Inflammatory macrophage treated with lipopolysaccharide for 4 hours (primary cell): ENCODE measurements around the gene ABLIM2.

Experiments
- DNase-seq: peaks from one replicate; pipeline ENCODE4 v3.0.0-alpha.2; 2020

Gene ABLIM2

DNA sequence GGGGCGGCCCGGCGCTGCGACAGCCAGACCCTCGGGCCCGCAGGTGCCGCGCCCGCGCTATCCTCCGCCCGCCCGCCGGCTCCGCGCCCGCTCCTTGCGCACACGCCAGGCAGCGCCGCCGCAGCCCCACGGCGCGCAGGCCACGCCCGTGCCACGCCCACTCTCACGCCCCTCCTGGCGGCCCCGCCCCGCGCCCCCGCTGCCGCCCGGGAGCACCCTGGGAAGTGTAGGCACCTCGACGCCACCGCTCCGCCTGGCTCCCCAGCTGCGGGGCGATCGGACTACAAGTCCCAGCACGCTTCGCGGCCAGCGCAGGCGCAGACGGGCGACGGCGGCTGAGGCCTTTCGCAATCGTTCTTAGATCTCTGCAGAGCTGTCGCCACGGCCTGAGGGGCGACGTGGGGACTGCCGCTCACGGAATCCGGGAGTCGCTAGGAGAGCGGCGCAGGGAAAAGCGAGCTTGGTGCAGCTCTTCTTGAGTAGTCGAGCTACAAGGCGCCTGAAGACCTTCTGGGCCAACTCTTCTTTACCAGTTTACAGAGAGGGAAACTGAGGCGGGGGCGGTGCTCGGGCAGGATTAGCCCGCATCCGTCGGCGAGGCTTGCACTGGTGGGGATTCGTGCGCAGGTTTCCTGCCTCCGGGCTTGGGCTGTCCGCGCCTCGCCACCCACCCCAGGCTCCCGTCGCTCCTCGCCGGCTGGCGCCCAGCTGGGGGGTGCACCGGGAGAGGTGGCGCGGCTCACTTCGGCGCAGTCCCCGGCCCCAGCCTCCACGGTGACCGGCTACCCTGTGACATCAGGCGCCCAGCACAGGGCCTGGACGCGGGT is at the start of gene ABLIM2:
ABLIM2 (minus strand) TSS at position 104 of the 827 bp plus-strand sequence. CDS start 124 bp downstream, outside the sequence.
- DNase-seq: peak; percentile 98

- peak; percentile 92 for DNase-seq
These were observed 48.7 kb upstream of the ABLIM2 start for GRCh38 chr4:8207314-8207713.

GRCh38 chr4:8205749-8206611 is 47.4 kb upstream of the ABLIM2 start:
- no peak for DNase-seq

GRCh38 chr4:8205241-8205707 is 46.7 kb upstream of the ABLIM2 start:
- peak; percentile 76 for DNase-seq

- no peak for DNase-seq
These were observed 46.1 kb upstream of the ABLIM2 start for GRCh38 chr4:8204576-8205227.

GRCh38 chr4:8203817-8204216 is 45.2 kb upstream of the ABLIM2 start:
- DNase-seq: no peak

DNA sequence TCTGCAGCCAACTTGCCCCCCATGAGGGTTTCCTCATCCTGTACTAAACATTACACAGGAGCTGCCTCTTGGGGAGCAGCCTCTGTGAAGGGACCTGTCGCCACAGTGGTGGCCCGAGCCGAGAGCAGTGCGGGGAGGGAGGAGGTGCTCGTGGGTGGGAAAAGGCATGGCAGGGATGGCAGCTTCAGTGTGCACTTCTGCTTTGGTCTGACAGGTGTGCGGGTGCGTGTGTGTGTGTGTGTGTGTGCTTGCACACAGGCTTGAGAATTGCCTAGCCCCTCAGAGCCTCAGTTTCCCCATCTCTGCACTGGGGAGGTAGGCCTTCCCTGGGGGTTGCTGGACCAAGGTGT is 44.4 kb upstream of the ABLIM2 start:
- no peak for DNase-seq

- DNase-seq: peak; percentile 54
These were observed 43.8 kb upstream of the ABLIM2 start for GRCh38 chr4:8202108-8203051.

DNA sequence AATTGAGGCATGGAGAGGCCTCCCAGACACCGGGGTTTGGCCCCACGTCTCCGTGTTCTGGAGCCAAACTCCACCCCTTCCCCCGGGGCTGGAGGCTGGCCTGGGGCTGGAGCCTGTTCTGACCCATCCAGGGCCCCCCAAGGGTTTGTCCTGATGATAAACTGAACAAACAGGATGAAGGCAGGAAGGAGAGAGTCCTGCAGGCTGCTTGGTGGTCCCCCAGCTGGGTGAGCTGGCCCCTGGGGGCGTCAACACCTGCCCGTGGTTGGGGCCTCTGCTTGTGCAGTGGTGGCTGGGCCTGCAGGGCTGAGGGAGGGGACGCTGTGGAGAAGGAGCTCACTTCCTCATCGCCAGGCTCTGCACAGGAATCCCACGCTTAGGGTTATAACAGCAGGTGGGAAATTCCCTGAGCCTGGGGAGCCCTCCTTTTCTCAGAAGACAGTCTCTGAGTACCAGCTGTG is 42.7 kb upstream of the ABLIM2 start:
- DNase-seq: peak; percentile 62

DNA sequence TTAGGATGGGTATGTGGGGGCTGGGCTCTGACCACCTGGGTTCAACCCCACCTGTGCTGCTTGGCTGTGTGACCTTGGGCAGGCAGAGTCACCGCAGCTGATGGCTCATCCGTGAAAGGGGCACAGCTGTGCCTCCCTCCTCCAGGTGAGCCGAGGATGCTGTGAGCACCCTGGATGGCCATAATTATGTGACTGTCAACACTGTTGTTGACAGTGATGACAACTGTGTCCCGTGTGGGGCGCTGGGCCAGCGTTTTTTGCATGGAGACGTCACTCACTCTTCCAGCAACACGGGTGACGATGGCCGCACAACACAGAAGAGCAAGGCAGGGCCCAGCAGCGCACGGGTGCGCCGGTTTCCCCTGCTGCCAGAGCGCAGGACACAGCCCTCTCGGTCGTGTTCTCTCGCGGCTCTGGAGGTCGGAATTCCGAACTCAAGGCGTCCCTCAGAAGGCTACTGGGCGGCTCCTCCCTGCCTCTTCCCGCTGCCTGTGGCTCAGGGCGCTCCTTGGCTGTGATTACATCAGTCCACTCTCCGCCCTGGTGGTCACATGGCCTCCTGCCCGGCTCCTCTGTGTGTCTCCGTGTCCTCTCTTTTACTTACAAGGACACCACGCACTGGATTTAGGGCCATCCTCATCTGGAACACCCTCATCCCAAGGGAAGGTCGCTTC is 41.8 kb upstream of the ABLIM2 start:
- DNase-seq: peak; percentile 82

DNA sequence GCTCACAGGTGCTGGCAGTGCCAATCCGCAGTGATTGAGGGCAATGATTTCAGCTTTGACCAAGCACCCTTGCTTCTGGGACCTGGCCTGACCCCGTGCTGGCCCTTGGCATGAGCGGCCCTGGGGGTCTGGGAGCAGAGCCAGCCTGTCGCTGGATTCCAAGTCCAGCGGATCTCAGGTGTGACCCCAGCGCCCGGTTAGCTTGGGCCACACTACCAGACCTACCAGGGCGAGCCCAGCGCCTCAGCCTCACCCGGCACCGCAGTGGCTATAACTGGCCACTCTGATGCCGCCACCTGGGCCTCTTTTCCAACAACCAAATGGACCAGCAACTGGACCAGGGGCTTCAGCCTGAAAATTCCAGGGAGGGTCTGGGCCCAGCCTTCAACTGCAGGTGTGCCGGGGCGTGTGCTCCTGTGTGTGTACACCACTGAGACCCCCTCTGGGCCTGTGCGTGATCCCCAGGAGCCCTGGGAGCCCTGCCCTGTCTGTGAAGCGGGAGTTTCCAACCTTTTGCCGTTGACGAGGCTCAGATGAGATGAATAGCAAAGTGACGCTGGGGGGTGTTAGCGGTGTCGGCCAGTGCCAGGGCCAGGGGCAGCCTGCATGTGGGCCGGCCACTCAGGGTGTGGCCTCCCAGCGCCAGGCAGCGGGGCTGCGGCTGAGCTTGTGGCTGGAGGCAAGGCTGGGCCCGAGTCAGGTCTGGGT is 41.1 kb upstream of the ABLIM2 start:
- peak; percentile 44 for DNase-seq

- peak; percentile 94 for DNase-seq
These were observed 40.4 kb upstream of the ABLIM2 start, which contains the start of gene SH3TC1 for GRCh38 chr4:8198906-8199593. TSS of gene SH3TC1 (plus strand) at chr4:8199290. CDS start at chr4:8205195, 5,905 bp downstream.

- DNase-seq: peak; percentile 26
These were observed 39.7 kb upstream of the ABLIM2 start for GRCh38 chr4:8198206-8198905.

DNA sequence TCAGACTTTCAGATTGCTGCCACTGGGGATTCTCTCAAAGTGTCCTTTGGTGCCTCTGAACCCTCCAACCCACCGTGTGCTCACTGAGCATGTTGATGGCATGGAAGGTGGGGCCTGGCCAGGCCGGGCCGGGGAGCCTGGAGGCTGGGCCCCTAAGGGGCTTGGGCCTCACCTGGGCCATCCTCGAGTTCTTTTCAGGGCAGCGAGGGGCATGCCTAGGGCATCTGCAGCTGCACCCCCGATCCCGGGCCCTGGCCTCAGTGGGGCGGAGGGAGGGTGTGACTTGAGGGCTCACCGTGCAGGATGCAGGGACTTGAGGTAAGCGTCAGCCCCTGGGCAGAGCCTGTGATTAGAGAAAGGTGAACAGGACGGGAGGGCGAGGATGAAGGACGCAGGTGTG is 38.9 kb upstream of the ABLIM2 start:
- DNase-seq: no peak

- DNase-seq: peak; percentile 43
These were observed 37.3 kb upstream of the ABLIM2 start for GRCh38 chr4:8195841-8196458.

DNA sequence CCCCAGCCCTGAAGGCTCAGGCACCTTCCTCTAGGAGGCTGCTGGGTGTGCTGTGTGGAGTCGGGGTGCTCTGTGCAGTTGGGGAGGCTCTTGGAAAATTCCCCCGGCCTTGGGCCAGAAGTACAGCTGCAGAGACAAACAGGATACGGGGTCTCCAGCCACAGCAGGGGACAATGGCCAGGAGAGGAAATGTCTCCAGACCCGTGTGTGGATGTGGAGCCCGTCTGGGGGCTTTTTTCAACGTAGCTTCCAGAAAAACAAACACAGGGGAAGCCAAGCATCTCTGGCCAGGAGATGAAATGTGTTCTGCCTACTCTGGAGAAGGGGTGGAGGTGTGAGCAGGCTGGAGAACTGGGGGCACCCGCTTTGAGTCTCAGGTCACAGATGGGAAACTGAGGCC is 36.8 kb upstream of the ABLIM2 start:
- DNase-seq: no peak

DNA sequence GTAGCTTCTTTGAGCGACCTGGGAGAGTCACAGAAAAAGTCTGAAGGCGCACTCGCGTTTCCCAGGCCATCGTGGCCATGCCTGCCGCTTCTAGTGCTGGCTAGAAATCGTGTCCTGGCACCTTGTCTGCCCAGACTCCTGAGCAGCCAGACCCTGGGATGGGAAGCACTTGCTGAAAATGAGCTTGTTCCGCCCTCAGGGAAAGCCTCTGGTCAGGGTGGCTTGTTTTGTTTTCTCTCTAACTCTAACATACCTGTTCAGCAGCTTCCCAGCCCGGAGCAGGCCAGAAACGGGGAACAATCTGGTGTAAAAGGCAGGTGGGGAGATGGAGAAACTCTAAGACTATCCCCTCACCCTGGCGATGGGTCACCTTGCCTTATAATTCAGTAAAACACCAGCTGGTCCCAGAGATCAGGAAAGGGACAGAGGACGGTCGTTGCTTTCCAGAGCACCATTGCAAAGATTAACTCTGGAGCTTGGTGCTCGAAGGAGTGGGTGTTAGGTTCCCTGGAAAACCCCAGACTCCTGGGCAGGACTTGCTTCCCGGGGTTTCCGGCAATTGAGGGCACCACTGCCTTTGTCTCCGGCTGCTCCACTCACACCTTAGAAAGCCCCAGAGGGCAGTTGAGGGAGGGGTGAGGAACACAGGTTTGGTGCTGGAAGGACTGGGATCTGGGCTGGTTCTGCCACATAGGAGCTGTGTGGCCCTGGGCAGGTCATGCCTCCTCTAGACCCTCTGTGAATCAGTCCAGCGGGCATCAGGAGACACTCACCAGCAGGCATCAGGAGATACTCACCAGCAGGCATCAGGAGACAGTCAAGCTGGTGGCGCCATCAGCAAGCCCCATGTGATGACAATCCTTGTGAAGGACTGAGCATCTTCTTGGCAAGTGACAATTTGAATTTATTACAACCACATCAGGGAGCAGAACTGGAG is 36.0 kb upstream of the ABLIM2 start:
- DNase-seq: no peak
